ENCODE measurements around the gene SNRPB.

DNA sequence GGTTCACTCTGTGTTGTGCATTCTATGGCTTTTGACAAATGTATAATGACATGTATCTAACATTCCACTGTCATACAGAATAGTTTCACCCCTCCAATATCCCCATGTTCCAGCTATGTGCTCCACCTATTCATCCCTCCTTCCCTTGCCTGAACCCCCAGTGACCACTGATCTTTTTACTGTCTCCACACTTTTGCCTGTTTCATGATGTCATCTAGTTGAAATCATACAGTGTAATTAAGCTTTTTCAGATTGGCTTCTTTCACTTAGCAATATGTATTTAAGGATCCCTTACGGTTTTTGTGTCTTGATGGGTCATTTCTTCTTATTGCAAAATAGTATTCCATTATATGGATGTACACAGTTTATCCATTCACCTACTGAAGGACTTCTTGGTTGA is 50.1 kb downstream of the SNRPB start:
- TF ChIP-seq CTCF (IDR thresholded peaks at IDR 0.05; ENCODE audit: insufficient read depth, low read length, poor library complexity, severe bottlenecking) (no peak), EZH2phosphoT487 (conservative IDR thresholded peaks at IDR 0.05; ENCODE audit: low read length) (no peak)

All from SU-DHL-6 (cell line).